ENCODE data around the gene CASQ2. TPM values are rescaled to one million over a fixed set of nuclear protein-coding genes. Genes with fewer than 3 reads are reported as not detected.

CASQ2 gene
- total and polyA plus RNA-seq, 2 experiments from 2014 or later: not detected

- DNase-seq (ENCODE audit: low spot score): peak; percentile 48
- Histone ChIP-seq H3K27me3 (no peaks in the 10 kb centered on the region), H4K20me1 (ENCODE audit: insufficient read depth, poor library complexity, severe bottlenecking) (no peaks in the 10 kb centered on the region), H3K36me3 (replicated peaks; ENCODE audit: insufficient read depth, low read depth) (no peaks in the 10 kb centered on the region), H3K9me2 (replicated peaks; ENCODE audit: insufficient read depth) (no peaks in the 10 kb centered on the region), H3K27ac (no peak overlapping the region), H2AFZ (no peak overlapping the region), H3K4me1 (ENCODE audit: insufficient read depth) (no peaks in the 10 kb centered on the region), H3K4me2 (no peak overlapping the region), H3K79me2 (peaks cover 2% of the 10 kb centered on the region), H3K4me3 (no peak overlapping the region), H3K9me3 (ENCODE audit: low read depth) (no peaks in the 10 kb centered on the region)
- no peak for TF ChIP-seq EZH2 (IDR thresholded peaks at IDR 0.05; ENCODE audit: borderline replicate concordance)
- no peak for TF ChIP-seq EZH2phosphoT487 (IDR thresholded peaks at IDR 0.05; ENCODE audit: low read depth, severe bottlenecking, unreplicated experiment)
- no peak for TF ChIP-seq CTCF (IDR thresholded peaks at IDR 0.05; ENCODE audit: poor library complexity)
- WGBS (ENCODE audit: low lambda C conversion rate, missing lambda C conversion rate): 73% methylated on average over 8 of the region's 8 CpGs
Observed at GRCh38 chr1:115679141-115679611, 89.3 kb downstream of the CASQ2 start.

- Histone ChIP-seq H2AFZ (no peak overlapping the region), H3K27ac (no peak overlapping the region), H3K79me2 (peaks cover 2% of the 10 kb centered on the region), H3K9me3 (ENCODE audit: low read depth) (no peaks in the 10 kb centered on the region), H3K4me2 (no peak overlapping the region), H3K9me2 (replicated peaks; ENCODE audit: insufficient read depth) (no peaks in the 10 kb centered on the region), H3K27me3 (no peaks in the 10 kb centered on the region), H3K4me3 (no peak overlapping the region), H3K4me1 (ENCODE audit: insufficient read depth) (no peaks in the 10 kb centered on the region), H3K36me3 (replicated peaks; ENCODE audit: insufficient read depth, low read depth) (no peaks in the 10 kb centered on the region), H4K20me1 (ENCODE audit: insufficient read depth, poor library complexity, severe bottlenecking) (no peaks in the 10 kb centered on the region)
- no peak for DNase-seq (ENCODE audit: low spot score)
- WGBS (ENCODE audit: low lambda C conversion rate, missing lambda C conversion rate): 79% methylated on average over 5 of the region's 5 CpGs
- TF ChIP-seq EZH2phosphoT487 (IDR thresholded peaks at IDR 0.05; ENCODE audit: low read depth, severe bottlenecking, unreplicated experiment) (no peak), EZH2 (IDR thresholded peaks at IDR 0.05; ENCODE audit: borderline replicate concordance) (no peak), CTCF (IDR thresholded peaks at IDR 0.05; ENCODE audit: poor library complexity) (no peak)
Observed at GRCh38 chr1:115678141-115678540, 90.4 kb downstream of the CASQ2 start.

- H3K9me3 ChIP-seq (ENCODE audit: low read depth): no peaks in the 10 kb centered on the region
- no peak for TF ChIP-seq CTCF (IDR thresholded peaks at IDR 0.05; ENCODE audit: poor library complexity)
- TF ChIP-seq EZH2 (IDR thresholded peaks at IDR 0.05; ENCODE audit: borderline replicate concordance): no peak
- TF ChIP-seq EZH2phosphoT487 (IDR thresholded peaks at IDR 0.05; ENCODE audit: low read depth, severe bottlenecking, unreplicated experiment): no peak
- DNase-seq (ENCODE audit: low spot score): no peak
- no peak overlapping the region for H3K4me3 ChIP-seq
- no peaks in the 10 kb centered on the region for H4K20me1 ChIP-seq (ENCODE audit: insufficient read depth, poor library complexity, severe bottlenecking)
- no peaks in the 10 kb centered on the region for H3K9me2 ChIP-seq (replicated peaks; ENCODE audit: insufficient read depth)
- H3K36me3 ChIP-seq (replicated peaks; ENCODE audit: insufficient read depth, low read depth): no peaks in the 10 kb centered on the region
- H3K27me3 ChIP-seq: no peaks in the 10 kb centered on the region
- WGBS (ENCODE audit: low lambda C conversion rate, missing lambda C conversion rate): 89% methylated on average over 1 of the region's 1 CpG
- H3K27ac ChIP-seq: no peak overlapping the region
- H3K4me2 ChIP-seq: no peak overlapping the region
- no peak overlapping the region for H2AFZ ChIP-seq
- peaks cover 2% of the 10 kb centered on the region for H3K4me1 ChIP-seq (ENCODE audit: insufficient read depth)
- H3K79me2 ChIP-seq: peaks cover 2% of the 10 kb centered on the region
Observed at GRCh38 chr1:115677565-115677964, 90.9 kb downstream of the CASQ2 start.

GRCh38 chr1:115677182-115677555 is 91.3 kb downstream of the CASQ2 start:
- H3K27ac ChIP-seq: no peak overlapping the region

More at GRCh38 chr1:115677182-115677555, 91.3 kb downstream of the CASQ2 start:
- TF ChIP-seq EZH2 (IDR thresholded peaks at IDR 0.05; ENCODE audit: borderline replicate concordance): no peak
- no peak for TF ChIP-seq EZH2phosphoT487 (IDR thresholded peaks at IDR 0.05; ENCODE audit: low read depth, severe bottlenecking, unreplicated experiment)
- TF ChIP-seq CTCF (IDR thresholded peaks at IDR 0.05; ENCODE audit: poor library complexity): no peak
- Histone ChIP-seq H3K4me3 (no peak overlapping the region), H4K20me1 (ENCODE audit: insufficient read depth, poor library complexity, severe bottlenecking) (no peaks in the 10 kb centered on the region), H2AFZ (no peak overlapping the region), H3K4me2 (no peak overlapping the region), H3K79me2 (peaks cover 2% of the 10 kb centered on the region), H3K36me3 (replicated peaks; ENCODE audit: insufficient read depth, low read depth) (no peaks in the 10 kb centered on the region), H3K9me3 (ENCODE audit: low read depth) (no peaks in the 10 kb centered on the region), H3K4me1 (ENCODE audit: insufficient read depth) (peaks cover 6% of the 10 kb centered on the region), H3K27me3 (no peaks in the 10 kb centered on the region), H3K9me2 (replicated peaks; ENCODE audit: insufficient read depth) (no peaks in the 10 kb centered on the region)
- WGBS (ENCODE audit: low lambda C conversion rate, missing lambda C conversion rate): 71% methylated on average over 3 of the region's 3 CpGs
- DNase-seq (ENCODE audit: low spot score): no peak

All from hepatocyte (in vitro differentiated cells).